ENCODE results near the gene GBF1.
"Not testable (repeated sequence)": the region's sequence is repeated elsewhere in the genome, so short reads cannot be mapped to it uniquely, and the experiment has no call there.

The GBF1 gene, protein sequence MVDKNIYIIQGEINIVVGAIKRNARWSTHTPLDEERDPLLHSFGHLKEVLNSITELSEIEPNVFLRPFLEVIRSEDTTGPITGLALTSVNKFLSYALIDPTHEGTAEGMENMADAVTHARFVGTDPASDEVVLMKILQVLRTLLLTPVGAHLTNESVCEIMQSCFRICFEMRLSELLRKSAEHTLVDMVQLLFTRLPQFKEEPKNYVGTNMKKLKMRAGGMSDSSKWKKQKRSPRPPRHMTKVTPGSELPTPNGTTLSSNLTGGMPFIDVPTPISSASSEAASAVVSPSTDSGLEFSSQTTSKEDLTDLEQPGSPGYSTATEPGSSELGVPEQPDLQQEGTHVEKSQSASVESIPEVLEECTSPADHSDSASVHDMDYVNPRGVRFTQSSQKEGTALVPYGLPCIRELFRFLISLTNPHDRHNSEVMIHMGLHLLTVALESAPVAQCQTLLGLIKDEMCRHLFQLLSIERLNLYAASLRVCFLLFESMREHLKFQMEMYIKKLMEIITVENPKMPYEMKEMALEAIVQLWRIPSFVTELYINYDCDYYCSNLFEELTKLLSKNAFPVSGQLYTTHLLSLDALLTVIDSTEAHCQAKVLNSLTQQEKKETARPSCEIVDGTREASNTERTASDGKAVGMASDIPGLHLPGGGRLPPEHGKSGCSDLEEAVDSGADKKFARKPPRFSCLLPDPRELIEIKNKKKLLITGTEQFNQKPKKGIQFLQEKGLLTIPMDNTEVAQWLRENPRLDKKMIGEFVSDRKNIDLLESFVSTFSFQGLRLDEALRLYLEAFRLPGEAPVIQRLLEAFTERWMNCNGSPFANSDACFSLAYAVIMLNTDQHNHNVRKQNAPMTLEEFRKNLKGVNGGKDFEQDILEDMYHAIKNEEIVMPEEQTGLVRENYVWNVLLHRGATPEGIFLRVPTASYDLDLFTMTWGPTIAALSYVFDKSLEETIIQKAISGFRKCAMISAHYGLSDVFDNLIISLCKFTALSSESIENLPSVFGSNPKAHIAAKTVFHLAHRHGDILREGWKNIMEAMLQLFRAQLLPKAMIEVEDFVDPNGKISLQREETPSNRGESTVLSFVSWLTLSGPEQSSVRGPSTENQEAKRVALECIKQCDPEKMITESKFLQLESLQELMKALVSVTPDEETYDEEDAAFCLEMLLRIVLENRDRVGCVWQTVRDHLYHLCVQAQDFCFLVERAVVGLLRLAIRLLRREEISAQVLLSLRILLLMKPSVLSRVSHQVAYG (N-terminal part only)

DNA sequence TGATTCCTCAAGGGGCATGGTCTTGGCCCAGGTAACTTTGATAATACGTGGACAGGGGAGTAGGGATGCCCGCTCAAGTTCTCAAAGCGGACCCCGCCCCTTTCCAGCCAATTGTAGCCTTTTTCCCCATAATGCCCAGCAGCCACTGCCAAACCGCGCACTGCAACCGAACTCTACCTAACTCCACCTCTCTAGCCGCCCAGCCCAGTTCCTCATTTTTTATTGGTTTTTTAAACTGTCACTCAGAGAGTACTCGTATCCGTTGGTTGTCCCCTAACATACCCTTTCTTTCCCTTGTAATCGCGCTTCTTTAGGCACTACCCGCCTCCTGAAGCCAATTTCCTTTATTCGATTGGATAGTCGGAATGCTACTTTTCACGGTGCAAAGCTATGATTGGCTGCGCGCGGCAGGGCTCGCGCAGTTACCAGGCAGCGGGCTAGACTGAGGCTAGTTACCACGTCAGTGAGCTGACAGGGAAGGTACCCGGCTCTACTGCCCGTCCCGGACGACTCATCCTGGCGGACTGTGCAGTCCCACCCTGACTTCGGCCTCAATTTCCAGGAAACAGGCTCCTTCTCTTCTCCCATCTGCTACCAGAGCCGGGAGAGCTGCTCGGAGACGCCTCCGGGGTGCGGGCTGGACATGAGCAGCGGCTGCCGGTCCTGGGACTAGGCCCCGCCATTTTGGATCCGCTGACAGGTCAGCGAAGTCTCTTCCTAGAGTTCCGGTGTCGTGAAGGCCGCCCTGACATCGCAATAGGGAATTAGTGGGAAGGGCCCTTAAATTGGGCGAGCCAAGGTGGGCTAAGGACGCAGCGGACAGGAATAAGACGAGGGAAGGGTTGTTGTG lies at the start of gene GBF1:
GBF1 (plus strand) TSS at position 451 of the 850 bp plus-strand sequence. CDS start 13,407 bp downstream, outside the sequence.
- DNase-seq (ENCODE audit: low read depth in 2 of 2) = peak; percentile 100

DNA sequence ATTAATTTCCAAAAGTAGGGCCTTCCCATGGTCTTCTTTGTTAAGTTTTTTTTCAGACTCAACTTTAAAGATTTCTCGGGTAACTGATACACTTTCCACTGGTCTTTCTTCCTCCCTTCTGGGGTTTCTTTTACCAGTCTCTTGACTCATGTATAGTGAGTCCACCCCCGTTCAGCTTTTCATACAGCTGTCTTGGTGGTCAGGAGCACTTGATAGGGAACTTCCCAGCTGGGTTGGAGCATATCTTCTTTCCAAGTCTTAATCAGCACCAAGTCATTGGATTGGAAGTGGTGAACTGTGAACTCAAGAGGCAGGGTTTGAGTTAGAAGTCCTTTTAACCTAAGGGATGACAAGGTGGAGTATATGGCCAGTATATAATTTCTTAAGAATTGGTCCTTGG lies 48.4 kb upstream of the GBF1 start:
- no peak for DNase-seq (ENCODE audit: low read depth in 2 of 2)

DNA sequence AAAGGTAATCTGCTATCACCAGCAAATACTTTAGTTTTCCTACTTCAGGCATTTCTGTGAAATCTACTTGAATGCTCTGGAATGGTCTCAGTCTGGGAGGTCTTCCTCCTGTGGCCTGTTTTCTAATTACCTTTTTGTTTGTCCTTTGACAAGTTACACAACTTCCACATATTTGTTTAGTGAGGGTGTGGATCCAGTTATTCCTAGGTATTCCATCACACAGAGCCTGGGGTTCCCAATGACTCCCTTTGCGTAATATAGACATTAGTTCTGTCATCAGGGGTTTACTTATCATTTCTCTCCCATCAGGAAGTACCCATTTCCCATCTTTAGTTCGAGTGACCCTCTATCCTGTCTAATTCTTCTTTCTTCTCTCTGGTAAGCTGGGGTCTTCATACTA lies 47.3 kb upstream of the GBF1 start:
- no peak for DNase-seq (ENCODE audit: low read depth in 2 of 2)

DNA sequence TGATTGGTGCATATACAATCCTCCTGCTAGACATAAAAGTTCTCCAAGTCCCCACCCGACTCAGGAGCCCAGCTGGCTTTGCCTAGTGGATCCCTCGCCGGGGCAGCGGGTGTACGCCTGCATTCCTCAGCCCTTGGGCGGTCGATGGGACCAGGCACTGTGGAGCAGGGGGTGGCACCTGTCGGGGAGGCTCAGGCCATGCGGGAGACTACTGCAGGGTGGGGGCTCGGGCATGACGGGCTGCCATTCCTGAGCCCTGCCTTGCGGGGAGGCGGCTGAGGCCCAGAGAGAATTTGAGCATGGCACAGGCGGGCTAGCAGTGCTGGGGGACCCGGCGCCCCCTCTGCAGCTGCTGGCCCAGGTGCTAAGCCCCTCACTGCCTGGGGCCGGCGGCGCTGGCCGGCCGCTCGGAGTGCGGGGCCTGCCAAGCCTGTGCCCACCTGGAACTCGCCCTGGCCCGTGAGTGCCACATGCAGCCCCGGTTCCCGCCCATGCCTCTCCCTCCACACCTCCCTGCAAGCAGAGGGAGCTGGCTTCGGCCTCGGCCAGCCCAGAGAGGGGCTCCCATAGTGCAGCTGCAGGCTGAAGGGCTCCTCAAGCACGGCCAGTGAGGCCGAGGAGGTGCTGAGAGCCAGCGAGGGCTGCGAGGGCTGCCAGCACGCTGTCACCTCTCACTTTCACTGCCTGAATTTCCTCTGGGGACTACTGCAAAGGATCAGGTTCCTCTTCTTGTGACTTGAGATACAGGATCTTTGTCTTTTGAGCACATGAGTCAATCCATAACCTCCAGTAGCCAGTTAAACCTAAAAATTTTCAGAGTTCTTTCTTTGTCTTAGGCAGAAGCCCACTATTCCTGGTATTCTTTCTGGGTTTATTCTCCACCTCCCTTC lies 44.3 kb upstream of the GBF1 start:
- DNase-seq (ENCODE audit: low read depth in 2 of 2) = no peak

DNA sequence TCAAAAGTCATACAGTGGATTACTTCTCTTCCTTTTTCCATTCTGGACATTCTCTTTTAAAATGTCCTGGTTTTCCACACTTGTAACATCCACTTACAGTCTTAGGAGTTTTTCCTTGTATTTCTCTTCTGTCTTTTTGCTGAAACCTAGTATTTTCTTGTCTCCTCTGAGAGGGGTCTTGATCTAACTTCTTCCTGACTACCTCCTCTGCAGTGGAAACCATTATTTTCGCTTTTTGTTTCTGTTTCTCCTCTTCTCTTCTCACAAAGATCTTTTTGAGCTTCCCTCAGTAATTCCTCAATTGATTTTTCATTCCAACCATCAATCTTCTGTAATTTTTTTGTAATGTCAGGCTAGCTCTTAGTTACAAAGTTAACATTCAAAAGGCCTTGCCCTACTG lies 42.9 kb upstream of the GBF1 start:
- no peak for DNase-seq (ENCODE audit: low read depth in 2 of 2)

DNA sequence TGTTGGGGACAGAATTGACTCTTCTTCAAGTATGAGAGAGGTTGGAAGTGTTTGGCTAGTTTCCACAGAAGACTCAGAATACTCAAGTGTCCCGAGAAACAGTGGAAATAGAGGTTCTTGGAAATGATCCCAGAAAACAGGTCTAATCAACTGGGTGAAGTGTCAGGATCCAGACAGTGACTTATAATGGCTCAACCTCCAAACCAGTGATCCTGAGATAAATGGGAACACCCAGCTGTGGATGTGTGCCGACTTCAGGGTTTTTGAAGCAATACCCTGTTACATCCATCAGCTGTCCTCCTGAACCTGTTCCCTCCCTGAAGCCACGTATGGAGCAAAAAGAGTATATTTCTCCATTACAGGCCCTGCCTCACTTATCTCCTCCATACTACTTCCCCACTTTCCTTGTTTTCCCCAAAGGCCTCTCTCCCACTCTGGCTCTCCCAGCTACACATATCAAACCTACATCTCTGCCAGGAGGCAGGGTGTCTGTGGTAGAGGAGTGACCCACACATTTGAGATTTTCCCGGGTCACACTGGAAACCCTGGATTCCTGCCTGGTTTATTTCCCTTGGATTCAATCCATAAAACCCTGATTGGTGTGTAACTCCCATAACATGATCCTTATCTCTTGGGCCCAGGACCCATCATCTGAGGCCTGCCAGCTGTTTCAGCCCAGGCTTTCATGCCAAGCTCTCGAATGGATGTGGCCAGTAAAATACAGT lies 36.9 kb upstream of the GBF1 start:
- no peak for DNase-seq (ENCODE audit: low read depth in 2 of 2)

DNA sequence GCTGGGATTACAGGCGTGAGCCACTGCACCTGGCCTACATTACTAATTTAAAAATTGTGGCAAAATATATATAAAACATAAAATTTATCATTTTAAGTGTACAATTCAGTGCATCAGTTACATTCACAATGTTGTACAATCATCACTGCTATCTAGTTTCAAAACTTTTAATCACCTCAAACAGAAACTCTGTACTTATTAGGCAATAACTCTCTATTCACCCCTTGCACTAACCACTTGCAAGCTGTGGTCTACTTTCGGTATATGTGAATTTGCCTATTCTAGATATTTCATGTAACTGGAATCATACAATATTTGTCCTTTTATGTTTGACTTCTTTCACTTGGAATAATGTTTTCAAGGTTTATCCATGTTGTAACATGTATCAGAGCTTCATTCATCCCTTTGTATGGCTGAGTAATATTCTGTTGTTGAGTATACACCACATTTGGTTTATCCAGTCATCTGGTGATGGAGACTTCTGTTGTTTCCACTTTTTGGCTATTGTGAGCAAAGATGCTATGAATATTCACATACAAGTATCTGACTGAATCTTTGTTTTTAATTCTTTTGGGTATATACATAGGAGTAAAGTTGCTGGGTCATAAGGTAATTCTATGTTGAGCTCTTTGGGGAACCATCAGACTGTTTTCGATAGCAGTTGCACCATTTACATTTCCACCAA lies 33.6 kb upstream of the GBF1 start:
- no peak for DNase-seq (ENCODE audit: low read depth in 2 of 2)

DNA sequence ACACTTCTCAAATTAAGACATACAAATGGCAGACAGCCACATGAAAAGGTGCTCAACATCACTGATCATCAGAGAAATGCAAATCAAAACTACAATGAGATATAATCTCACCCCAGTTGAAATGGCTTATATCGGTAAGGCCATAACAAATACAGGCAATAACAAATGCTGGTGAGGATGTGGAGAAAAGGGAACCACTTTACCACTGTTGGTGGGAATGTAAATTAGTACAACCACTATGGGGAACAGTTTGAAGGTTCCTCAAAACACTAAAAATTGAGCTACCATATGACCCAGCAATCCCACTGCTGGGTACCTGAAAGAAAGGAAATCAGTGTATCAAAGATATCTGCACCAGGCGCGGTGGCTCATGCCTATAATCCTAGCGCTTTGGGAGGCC lies 31.7 kb upstream of the GBF1 start:
- not testable (repeated sequence) for DNase-seq (ENCODE audit: low read depth in 2 of 2)

DNA sequence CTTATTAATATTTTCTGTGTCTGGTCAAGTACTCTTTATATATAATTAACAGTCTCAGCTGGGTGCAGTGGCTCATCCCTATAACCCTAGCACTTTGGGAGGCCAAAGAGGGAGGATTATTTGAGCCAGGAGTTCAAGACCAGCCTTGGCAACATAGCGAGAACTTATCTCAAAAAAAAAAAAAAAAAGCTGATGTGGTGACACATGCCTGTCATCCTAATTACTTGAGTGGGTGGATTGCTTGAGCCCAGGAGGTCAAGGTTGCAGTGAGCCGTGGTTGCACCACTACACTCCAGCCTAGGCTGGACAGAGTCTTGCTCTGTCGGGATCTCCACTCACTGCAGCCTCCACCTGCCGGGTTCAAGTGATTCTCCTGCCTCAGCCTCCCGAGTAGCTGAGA lies 26.0 kb upstream of the GBF1 start:
- no peak for DNase-seq (ENCODE audit: low read depth in 2 of 2)

DNA sequence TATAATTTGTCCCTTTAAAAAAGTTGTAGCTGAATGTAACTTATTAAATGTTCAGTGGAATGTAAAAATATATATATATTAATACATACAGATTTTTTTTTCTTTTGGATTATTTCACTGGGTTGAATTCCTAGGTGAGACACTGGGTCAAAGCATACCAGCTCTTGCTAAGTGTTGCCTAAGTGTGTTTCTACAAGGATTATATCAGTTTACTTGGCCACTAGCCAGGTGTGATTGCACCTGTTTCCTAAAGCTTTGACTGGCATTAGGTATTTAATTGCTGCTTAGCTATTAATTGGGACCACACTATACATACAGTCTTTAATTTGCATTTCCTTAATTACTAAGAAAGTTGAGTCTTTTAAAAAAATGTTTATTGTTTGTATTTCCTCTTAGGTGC lies 24.7 kb upstream of the GBF1 start:
- no peak for DNase-seq (ENCODE audit: low read depth in 2 of 2)

DNA sequence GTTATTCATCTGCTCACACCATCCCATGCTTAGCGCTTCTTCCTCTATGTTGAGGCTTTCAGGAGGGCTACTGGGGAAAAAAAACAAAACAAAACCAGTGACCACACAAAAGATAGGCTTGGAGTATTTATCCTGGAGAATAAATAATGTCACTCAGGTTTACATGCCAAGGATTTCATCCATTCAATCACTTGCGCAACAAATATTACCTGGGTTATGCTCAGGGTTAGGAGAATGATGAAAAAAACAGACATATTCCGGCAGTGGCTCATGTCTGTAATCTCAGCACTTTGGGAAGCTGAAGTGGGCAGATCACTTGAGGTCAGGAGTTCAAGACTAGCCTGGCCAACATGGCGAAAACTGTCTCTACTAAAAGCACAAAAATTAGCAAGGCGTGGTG lies 22.5 kb upstream of the GBF1 start:
- no peak for DNase-seq (ENCODE audit: low read depth in 2 of 2)

DNA sequence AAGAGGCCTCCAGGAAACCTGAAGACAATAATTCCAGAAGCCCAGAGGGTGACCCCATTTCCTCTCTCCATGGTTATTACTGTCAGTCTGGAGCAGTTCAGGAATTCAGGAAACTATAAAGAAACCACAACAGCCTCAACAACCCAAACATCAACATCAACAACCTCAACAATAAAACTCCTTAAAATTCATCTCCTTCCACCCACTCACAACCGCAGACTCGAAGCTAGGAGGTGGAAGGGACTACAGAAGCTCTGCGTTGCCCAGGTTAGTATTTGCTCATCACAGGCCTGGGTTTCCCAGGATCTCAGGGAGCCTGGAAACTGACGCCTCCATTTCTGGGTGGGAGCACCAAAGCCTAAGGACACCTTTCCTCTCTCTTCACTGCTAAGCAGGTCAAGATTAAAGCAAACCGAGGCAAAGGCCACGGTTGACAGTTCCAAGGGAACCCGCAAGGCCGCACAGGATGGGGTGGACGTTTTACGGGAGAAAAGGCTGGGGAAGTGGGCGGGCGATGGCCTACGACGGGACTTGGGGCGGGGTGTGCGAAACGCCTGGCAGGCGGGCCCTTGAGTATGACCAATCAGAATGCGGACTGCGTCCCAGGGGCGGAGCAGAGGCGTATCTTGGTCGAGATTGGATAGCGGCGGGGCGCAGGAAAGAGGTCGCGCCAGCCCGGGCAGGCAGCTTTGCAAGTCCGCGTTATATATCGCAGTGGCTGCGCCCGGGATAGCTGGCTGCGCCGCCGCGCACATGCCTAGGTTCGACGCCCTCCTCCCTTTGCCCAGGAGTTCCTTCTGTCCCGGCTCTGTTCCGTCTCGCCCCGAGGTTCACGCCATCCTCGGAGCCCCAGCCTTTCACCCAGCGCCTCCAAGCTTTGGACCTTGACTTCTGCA lies 19.4 kb upstream of the GBF1 start, which contains the start of gene ELOVL3:
ELOVL3 (plus strand) TSS at position 654 of the 896 bp plus-strand sequence. CDS start 250 bp downstream, outside the sequence.
- peak; percentile 77 to 78 for DNase-seq (ENCODE audit: low read depth in 2 of 2)

DNA sequence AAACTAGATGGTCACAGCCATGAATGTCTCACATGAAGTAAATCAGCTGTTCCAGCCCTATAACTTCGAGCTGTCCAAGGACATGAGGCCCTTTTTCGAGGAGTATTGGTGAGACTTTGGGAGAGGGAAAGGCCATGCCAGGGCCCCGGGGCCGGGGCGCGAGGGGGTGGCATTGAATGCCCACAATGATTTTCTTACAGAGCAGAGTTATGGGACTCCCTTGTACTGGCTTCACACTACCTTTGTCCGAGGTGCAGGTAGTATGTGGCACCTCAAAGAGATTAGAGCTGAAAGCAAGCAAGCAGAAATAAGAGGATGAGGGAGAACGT lies 18.8 kb upstream of the GBF1 start:
- no peak for DNase-seq (ENCODE audit: low read depth in 2 of 2)

DNA sequence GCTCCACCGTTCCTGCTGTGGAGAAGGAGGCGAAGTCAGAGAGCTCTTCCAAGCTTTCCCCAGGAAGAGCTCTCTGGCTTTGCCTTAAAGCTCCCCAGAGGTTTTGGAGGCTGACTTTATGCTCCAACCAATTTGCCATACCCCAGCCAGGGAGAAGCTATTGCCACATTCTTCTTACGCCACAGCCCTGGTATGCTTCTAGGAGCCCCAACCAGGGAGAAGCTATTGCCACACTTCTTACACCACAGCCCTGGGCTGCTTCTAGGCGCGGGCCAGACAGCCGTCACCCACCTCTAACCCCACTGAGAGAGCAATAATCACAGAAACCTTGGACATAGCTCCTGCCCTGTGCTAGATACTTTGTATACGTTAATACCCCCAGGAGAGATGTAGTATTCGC lies 18.3 kb upstream of the GBF1 start:
- DNase-seq (ENCODE audit: low read depth in 2 of 2) = no peak

DNA sequence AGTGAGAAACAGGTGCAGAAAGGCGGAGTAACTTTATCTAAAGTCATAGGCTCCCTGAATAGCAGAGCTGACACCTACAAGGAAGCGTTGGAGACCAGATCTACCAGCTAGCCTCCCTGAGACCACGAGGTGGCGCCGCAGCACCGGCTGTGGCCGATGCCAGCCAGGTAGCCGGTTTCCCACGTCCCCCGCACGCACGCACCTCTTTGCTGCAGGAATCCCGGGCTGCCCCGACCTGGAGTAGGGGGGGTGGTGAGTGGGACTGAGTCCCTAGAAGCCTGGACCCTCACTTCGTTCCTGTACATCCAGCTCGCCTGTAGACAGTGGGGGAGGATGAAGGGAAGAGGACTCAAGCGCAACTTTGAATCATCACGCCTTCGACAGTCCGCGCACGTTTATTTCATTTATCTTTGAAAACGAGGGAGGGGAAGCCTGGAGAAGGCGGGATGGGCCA lies 15.5 kb upstream of the GBF1 start:
- DNase-seq (ENCODE audit: low read depth in 2 of 2) = no peak

DNA sequence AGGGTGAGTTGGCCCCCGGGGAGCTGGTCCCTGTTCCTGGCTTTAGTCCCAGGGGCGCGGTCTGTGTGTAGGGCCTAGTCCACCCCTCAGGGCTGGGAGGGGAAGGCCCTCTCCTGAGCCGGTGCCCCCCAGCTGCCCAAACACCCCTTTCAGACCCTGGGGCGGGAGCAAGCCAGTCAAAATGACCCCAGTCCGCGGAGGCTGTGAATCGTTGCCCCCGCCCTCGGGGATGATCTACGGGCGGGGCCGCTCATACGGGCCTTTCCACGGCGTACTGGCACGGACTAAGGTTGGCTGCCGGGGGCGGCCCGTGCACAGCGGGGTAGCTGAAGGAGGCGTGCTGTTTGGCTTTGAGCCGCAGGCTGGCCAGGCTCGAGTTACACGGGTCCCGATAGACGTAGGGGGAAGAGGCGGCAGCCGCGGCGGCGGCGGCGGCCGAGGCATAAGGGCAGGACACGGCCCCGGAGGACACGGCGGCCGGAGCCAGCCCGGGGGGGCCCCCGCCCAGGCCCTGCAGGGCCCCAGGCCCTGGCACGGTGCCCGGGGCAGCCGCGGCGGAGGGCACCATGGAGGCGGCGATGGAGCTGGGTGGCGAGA lies 15.0 kb upstream of the GBF1 start:
- DNase-seq (ENCODE audit: low read depth in 2 of 2) = no peak

DNA sequence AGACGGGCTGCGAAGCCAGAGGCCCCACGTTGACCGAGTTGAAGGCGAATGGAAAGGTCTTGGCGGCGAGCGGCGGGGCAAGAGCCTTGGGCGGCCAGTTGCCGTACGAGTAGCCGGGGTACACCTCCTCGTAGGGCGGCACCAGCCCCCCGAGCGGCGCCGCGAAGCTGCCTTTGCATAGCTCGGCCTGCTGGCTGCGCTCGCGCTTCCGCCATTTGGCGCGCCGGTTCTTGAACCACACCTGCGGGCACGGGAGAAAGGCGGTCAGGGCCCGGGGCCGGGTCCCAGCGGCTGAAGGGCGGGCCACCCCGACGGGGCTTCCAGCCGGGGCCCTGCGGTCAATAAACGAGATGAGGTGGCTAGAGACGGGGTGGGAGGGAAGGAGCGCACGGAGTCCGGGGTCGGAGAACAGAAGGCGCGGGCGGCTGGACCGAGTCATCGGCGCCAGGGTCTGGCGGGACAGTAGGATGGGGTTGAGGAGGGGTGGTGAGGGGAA lies 14.4 kb upstream of the GBF1 start:
- no peak for DNase-seq (ENCODE audit: low read depth in 2 of 2)

All from fibroblast of skin of left biceps (primary cell).